ENCODE measurements around the gene USH1C.

The USH1C gene

GRCh38 chr11:17533778-17534415, 10.3 kb downstream of the USH1C start (continued):
- no peak for TF ChIP-seq PATZ1 (CRISPR knock-in tag; IDR thresholded peaks at IDR 0.05; ENCODE audit: borderline replicate concordance)

GRCh38 chr11:17533341-17533740, 10.9 kb downstream of the USH1C start:
- no peak for ATAC-seq
- TF ChIP-seq BACH2 (CRISPR knock-in tag; IDR thresholded peaks at IDR 0.05; ENCODE audit: borderline replicate concordance) (no peak), TOX (CRISPR knock-in tag; IDR thresholded peaks at IDR 0.05; ENCODE audit: borderline replicate concordance) (no peak), RARB (CRISPR knock-in tag; IDR thresholded peaks at IDR 0.05) (no peak), POU6F1 (CRISPR knock-in tag; IDR thresholded peaks at IDR 0.05; ENCODE audit: borderline replicate concordance, low read depth) (no peak), TCF4 (CRISPR knock-in tag; IDR thresholded peaks at IDR 0.05; ENCODE audit: borderline replicate concordance) (no peak), OSR1 (CRISPR knock-in tag; IDR thresholded peaks at IDR 0.05) (no peak), GLIS3 (CRISPR knock-in tag; IDR thresholded peaks at IDR 0.05) (no peak), TSHZ2 (CRISPR knock-in tag; IDR thresholded peaks at IDR 0.05) (no peak), CREB5 (CRISPR knock-in tag; IDR thresholded peaks at IDR 0.05; ENCODE audit: low read depth) (no peak)

DNA sequence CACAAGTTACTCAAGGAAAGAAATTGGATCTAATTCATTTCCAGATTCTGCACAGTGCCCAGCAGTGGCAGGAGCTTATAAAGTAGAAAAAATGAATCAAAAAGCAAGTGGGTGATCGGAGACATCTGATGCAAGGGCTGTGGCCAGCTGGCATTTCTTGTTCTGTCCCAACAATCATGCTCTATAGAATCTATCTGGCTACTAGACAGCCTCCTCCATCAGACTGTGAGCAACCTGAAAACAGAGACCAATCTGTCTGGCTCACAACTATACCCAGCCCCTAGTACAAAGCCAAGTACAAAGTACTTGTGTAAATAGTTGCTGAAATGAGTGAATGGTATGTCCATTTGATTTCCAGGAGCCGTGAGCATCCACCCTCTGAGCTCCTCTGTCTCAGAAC, 11.4 kb downstream of the USH1C start:
- no peak for ATAC-seq
- TF ChIP-seq ISL1 (CRISPR knock-in tag; IDR thresholded peaks at IDR 0.05): no peak
- no peak for TF ChIP-seq ZC3H10 (CRISPR knock-in tag; IDR thresholded peaks at IDR 0.05)
- TF ChIP-seq TSHZ2 (CRISPR knock-in tag; IDR thresholded peaks at IDR 0.05): no peak
- TF ChIP-seq CSDC2 (CRISPR knock-in tag; IDR thresholded peaks at IDR 0.05): no peak
- TF ChIP-seq CSRNP3 (CRISPR knock-in tag; IDR thresholded peaks at IDR 0.05): no peak
- no peak for TF ChIP-seq RARB (CRISPR knock-in tag; IDR thresholded peaks at IDR 0.05)
- no peak for TF ChIP-seq TCF4 (CRISPR knock-in tag; IDR thresholded peaks at IDR 0.05; ENCODE audit: borderline replicate concordance)
- TF ChIP-seq ZFP30 (CRISPR knock-in tag; IDR thresholded peaks at IDR 0.05): no peak
- TF ChIP-seq PPARA (CRISPR knock-in tag; IDR thresholded peaks at IDR 0.05; ENCODE audit: borderline replicate concordance): no peak
- no peak for TF ChIP-seq PATZ1 (CRISPR knock-in tag; IDR thresholded peaks at IDR 0.05; ENCODE audit: borderline replicate concordance)
- TF ChIP-seq ZNF565 (CRISPR knock-in tag; conservative IDR thresholded peaks at IDR 0.05; ENCODE audit: low read depth): no peak
- no peak for TF ChIP-seq CREB5 (CRISPR knock-in tag; IDR thresholded peaks at IDR 0.05; ENCODE audit: low read depth)
- TF ChIP-seq ZNF70 (CRISPR knock-in tag; IDR thresholded peaks at IDR 0.05): no peak
- no peak for TF ChIP-seq SNAI2 (CRISPR knock-in tag; IDR thresholded peaks at IDR 0.05)
- no peak for TF ChIP-seq TOX (CRISPR knock-in tag; IDR thresholded peaks at IDR 0.05; ENCODE audit: borderline replicate concordance)
- no peak for TF ChIP-seq ARNTL (CRISPR knock-in tag; IDR thresholded peaks at IDR 0.05; ENCODE audit: borderline replicate concordance, low read depth)

Measured in SK-N-SH treated with all-trans-retinoic acid at 6 μM for 48 hours (cell line).